Peyer's patch (tissue), 4 donors: ENCODE data around the gene ATP6V0E2. TPM values are rescaled to one million over a fixed set of nuclear protein-coding genes. Genes with fewer than 3 reads are reported as not detected.

ENCODE experiments used
- DNase-seq, 3 donors: peaks; one replicate each; pipeline ENCODE4 v3.0.0-alpha.2; 2017 to 2019
- H3K27ac ChIP-seq, 4 donors: fragments of 200-600 bp; sonication (generic); one replicate each; pipeline ENCODE4 v1.5.1; 2016 to 2019
- H3K27me3 ChIP-seq, 2 donors: fragments of 200-600 bp; sonication (generic); one replicate each; pipeline ENCODE4 v1.5.1; 2019
- H3K36me3 ChIP-seq, 3 donors: fragments of 200-600 bp; sonication (generic); one replicate each; pipeline ENCODE4 v1.5.1; 2016 to 2019
- H3K4me1 ChIP-seq, 4 donors: fragments of 200-600 bp; sonication (generic); one replicate each; pipeline ENCODE4 v1.5.1; 2016 to 2019
- H3K4me3 ChIP-seq, 4 donors: fragments of 200-600 bp; sonication (generic); 1 replicate in 3 of 4; 2 replicates in 1 of 4; pipeline ENCODE4 v1.5.1; 2016 to 2019; ENCODE audit warnings: mild to moderate bottlenecking in 1 of 4
- H3K9me3 ChIP-seq, 4 donors: fragments of 200-600 bp; sonication (generic); one replicate each; pipeline ENCODE4 v1.5.1; 2016 to 2019; ENCODE audit warnings: mild to moderate bottlenecking in 1 of 4
- POLR2A ChIP-seq, 2 donors: fragments of 450-650 bp; IDR thresholded peaks; one replicate each; pipeline ENCODE4 v1.5.1; 2017; ENCODE audit warnings: antibody characterized with exemption in 2 of 2, mild to moderate bottlenecking in 2 of 2, moderate library complexity in 2 of 2
- total RNA-seq, 4 donors: library from RNA; depleted of rRNA; stranded (reverse); fragments of >200 nt; gene quantifications; one replicate each; pipeline ENCODE4 v1.1.0, GENCODE V29; 2016
- TF ChIP-seq, protein P1 (sequence below), 6 experiments: fragments of 450-650 bp in 4 of 6; fragments of 200-600 bp in 2 of 6; sonication (generic) in 1 of 6; IDR thresholded peaks; one replicate each; pipeline ENCODE4 v1.5.1; 2017 to 2019; ENCODE audit warnings: antibody characterized with exemption in 6 of 6, mild to moderate bottlenecking in 3 of 6, moderate library complexity in 1 of 6

The ATP6V0E2 gene
- total RNA-seq, 4 donors from 2014 or later, result 7.6 to 17.8 (median 11.1) TPM

DNA sequence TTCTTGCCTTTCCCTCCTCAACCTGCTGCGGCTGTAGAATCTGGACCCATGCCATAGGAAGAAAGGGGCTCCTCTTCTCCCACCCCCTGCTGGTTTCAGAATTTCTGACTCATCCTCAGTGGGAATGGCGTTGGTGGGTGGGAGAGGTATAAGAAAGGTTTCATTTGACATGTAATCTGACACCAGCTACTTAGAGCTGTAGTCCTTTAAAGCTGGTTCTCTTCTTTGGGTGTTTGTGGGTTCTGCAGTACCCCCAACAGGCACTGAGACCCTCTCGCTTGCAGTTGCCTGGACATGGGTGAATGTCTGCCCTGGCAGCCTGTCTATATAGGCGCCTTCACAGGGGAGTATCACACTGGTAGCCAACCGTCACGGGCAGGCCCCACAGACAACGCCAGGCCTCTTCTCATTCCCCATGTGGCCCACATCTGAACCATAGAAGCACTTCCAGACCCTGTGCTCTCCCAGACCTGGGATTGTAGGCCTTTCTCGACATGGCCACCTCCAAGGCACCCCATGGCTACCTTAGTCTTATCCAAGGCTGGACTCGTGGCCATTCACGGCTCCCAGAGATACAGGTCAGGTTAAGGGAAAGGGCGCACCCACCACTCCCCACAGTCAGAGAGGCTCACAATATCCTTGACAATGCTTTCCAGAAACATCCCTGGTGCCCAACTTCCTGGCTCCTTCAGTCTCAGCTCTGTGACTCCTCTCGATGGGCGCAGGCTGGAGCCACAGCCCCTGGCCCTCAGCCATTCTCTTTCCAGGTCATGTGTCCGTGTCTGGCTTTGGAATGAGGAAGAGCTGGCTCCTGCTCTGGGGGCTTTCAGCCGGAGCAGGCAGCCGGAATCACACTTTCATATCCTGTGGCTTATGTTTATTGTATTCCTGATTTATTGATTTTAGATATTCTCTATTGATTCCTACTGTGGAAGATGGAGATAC is 18.1 kb upstream of the ATP6V0E2 start:
- DNase-seq, result no peak
- H3K27ac ChIP-seq, result no peak overlapping the region
- no peak for TF ChIP-seq POLR2A (IDR thresholded peaks at IDR 0.05)
- TF ChIP-seq, protein P1, sequence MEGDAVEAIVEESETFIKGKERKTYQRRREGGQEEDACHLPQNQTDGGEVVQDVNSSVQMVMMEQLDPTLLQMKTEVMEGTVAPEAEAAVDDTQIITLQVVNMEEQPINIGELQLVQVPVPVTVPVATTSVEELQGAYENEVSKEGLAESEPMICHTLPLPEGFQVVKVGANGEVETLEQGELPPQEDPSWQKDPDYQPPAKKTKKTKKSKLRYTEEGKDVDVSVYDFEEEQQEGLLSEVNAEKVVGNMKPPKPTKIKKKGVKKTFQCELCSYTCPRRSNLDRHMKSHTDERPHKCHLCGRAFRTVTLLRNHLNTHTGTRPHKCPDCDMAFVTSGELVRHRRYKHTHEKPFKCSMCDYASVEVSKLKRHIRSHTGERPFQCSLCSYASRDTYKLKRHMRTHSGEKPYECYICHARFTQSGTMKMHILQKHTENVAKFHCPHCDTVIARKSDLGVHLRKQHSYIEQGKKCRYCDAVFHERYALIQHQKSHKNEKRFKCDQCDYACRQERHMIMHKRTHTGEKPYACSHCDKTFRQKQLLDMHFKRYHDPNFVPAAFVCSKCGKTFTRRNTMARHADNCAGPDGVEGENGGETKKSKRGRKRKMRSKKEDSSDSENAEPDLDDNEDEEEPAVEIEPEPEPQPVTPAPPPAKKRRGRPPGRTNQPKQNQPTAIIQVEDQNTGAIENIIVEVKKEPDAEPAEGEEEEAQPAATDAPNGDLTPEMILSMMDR (IDR thresholded peaks at IDR 0.05), result no peak

DNA sequence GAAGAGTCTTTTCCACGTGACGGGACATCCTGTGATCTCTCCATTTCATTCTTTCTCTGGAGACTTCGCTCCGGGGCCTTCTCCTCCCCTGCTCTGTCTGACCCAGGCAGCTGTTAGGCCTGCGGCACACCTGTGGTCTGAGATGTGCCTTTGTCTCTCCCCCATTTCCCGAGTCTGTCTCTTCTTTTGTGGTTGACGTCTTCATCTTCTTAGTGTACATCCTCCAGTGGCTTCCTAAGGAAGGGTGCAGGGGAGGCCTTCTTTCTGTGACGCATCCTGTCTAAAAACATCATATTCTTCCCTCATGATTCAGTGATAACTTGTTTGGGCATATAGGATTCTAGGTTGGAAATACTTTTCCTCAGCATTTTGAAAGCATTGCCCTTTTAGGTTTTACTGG is 17.2 kb upstream of the ATP6V0E2 start:
- Histone ChIP-seq H3K4me1 (peaks cover 0 to 2% (median 0%) of the 10 kb centered on the region in 4 donors), H3K27me3 (no peaks in the 10 kb centered on the region), H3K27ac (no peak overlapping the region), H3K9me3 (no peaks in the 10 kb centered on the region), H3K4me3 (no peak overlapping the region), H3K36me3 (peaks cover 0 to 24% (median 0%) of the 10 kb centered on the region in 3 donors)
- TF ChIP-seq, protein P1 (IDR thresholded peaks at IDR 0.05), result no peak
- TF ChIP-seq POLR2A (IDR thresholded peaks at IDR 0.05), result no peak
- peak in 1 of 3 donors; percentile 62 for DNase-seq

More for the DNA sequence above, 18.1 kb upstream of the ATP6V0E2 start:
- Histone ChIP-seq H3K36me3 (peaks cover 0 to 15% (median 0%) of the 10 kb centered on the region in 3 donors), H3K4me1 (peaks cover 0 to 2% (median 0%) of the 10 kb centered on the region in 4 donors), H3K27me3 (no peaks in the 10 kb centered on the region), H3K9me3 (no peaks in the 10 kb centered on the region), H3K4me3 (no peak overlapping the region)

DNA sequence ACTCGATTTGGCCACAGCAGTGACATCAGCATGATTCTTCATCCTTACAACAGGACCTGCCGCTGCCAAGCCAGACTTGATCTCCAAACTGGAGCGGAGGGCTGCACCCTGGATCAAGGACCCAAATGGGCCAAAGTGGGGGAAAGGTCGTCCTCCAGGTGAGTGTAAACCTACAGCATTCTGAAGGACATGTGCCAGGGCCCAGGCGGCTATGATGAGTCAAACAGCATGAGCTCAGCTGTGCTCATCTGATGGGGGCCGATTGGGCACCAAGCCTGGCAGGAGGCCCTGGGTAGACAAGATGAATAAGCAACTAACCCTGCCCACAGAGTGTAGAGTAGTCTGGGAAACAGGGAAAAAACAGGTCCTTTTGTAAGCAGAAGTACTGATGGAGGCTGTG is 14.4 kb upstream of the ATP6V0E2 start:
- no peak for TF ChIP-seq POLR2A (IDR thresholded peaks at IDR 0.05)
- TF ChIP-seq, protein P1 (IDR thresholded peaks at IDR 0.05), result no peak
- Histone ChIP-seq H3K27me3 (no peaks in the 10 kb centered on the region), H3K27ac (no peak overlapping the region), H3K36me3 (peaks cover 0 to 43% (median 0%) of the 10 kb centered on the region in 3 donors), H3K9me3 (no peaks in the 10 kb centered on the region), H3K4me3 (no peak overlapping the region), H3K4me1 (peaks cover 0 to 2% (median 0%) of the 10 kb centered on the region in 4 donors)
- no peak for DNase-seq

DNA sequence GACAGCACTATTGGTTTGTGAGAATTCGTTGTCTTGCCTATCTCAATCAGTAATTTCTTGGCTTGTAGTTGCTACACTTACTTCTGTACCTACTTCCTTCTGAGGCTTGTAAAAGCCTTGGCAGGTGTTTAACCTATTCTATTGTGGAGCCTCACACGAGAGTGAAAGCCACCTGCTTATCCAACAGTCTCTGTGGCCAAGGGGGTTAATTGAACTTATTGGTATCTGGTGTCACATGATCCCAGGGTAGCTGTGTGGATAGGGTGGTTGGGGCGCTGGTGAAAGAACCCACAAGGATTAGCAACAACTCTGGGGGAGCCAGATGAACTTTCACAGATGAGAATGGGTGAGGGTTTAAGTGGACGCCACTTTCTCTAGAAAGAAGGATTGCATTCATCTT is 13.9 kb upstream of the ATP6V0E2 start:
- Histone ChIP-seq H3K4me3 (no peak overlapping the region), H3K4me1 (no peaks in the 10 kb centered on the region), H3K27me3 (no peaks in the 10 kb centered on the region), H3K36me3 (peaks cover 0 to 47% (median 0%) of the 10 kb centered on the region in 3 donors), H3K9me3 (no peaks in the 10 kb centered on the region), H3K27ac (no peak overlapping the region)
- no peak for TF ChIP-seq POLR2A (IDR thresholded peaks at IDR 0.05)
- TF ChIP-seq, protein P1 (IDR thresholded peaks at IDR 0.05), result no peak
- DNase-seq, result no peak

DNA sequence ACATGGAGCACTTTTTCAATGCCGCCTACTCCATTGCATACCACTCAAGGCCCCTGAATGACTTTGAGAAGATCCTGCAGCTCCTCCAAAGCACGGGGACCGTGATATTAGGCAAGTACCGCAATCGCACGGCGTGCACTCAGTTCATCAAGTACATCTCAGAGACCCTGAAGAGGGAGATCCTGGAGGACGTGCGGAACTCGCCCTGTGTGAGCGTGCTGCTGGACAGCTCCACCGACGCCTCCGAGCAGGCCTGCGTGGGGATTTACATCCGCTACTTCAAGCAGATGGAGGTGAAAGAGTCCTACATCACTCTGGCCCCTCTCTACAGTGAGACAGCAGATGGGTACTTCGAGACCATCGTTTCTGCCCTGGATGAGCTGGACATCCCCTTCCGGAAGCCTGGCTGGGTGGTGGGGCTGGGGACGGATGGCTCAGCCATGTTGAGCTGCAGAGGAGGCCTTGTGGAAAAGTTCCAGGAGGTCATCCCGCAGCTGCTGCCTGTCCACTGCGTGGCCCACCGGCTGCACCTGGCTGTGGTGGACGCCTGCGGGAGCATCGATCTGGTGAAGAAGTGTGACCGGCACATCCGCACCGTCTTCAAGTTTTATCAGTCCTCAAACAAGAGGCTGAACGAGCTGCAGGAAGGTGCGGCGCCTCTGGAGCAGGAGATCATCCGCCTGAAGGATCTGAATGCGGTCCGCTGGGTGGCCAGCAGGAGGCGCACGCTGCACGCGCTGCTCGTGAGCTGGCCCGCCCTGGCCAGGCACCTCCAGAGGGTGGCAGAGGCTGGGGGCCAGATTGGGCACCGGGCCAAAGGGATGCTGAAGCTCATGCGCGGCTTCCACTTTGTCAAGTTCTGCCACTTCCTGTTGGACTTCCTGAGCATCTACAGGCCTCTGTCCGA is 12.7 kb upstream of the ATP6V0E2 start:
- Histone ChIP-seq H3K27ac (no peak overlapping the region), H3K4me3 (no peak overlapping the region), H3K27me3 (no peaks in the 10 kb centered on the region), H3K36me3 (peaks cover 0 to 51% (median 0%) of the 10 kb centered on the region in 3 donors), H3K4me1 (no peaks in the 10 kb centered on the region), H3K9me3 (no peaks in the 10 kb centered on the region)
- TF ChIP-seq POLR2A (IDR thresholded peaks at IDR 0.05), result no peak
- TF ChIP-seq, protein P1 (IDR thresholded peaks at IDR 0.05), result peak in 3 of 6 experiments; percentile 8 to 10 (median 9)
- no peak for DNase-seq
